ENCODE results near the gene LPO. TPM values are rescaled to one million over a fixed set of nuclear protein-coding genes. Genes with fewer than 3 reads are reported as not detected.

Gene LPO
- polyA plus RNA-seq, 12 donors: 0.08 to 0.40 (median 0.28) TPM; not detected in 8

- no peak for DNase-seq
Measured at GRCh38 chr17:58303971-58304749, 65.8 kb downstream of the LPO start.

- no peak for DNase-seq
Measured at GRCh38 chr17:58304750-58305486, 66.5 kb downstream of the LPO start.

- no peak for DNase-seq
Measured at GRCh38 chr17:58305626-58306025, 67.2 kb downstream of the LPO start.

GRCh38 chr17:58306131-58306951 is 68.0 kb downstream of the LPO start:
- DNase-seq: no peak

GRCh38 chr17:58307468-58308172 is 69.2 kb downstream of the LPO start:
- DNase-seq: no peak

GRCh38 chr17:58308173-58308984 is 70.0 kb downstream of the LPO start:
- no peak for DNase-seq

- DNase-seq: no peak
Measured at GRCh38 chr17:58308985-58309917, 70.9 kb downstream of the LPO start.

GRCh38 chr17:58309918-58310259 is 71.5 kb downstream of the LPO start:
- DNase-seq: no peak

GRCh38 chr17:58310511-58311428 is 72.4 kb downstream of the LPO start:
- no peak for DNase-seq

GRCh38 chr17:58311429-58311894 is 73.1 kb downstream of the LPO start:
- DNase-seq: no peak

GRCh38 chr17:58312021-58312630 is 73.7 kb downstream of the LPO start:
- DNase-seq: no peak

GRCh38 chr17:58312829-58313228 is 74.4 kb downstream of the LPO start:
- no peak for DNase-seq

- DNase-seq: no peak
Measured at GRCh38 chr17:58313815-58314705, 75.7 kb downstream of the LPO start.

GRCh38 chr17:58314706-58315015 is 76.3 kb downstream of the LPO start:
- DNase-seq: no peak

- DNase-seq: no peak
Measured at GRCh38 chr17:58315281-58315711, 76.9 kb downstream of the LPO start.

- DNase-seq: no peak
Measured at GRCh38 chr17:58315750-58316149, 77.4 kb downstream of the LPO start.

Measured in muscle of arm (tissue), 12 donors.